Tibial nerve (tissue), 4 donors: ENCODE results near the gene HEATR5B. TPM values are rescaled to one million over a fixed set of nuclear protein-coding genes. Genes with fewer than 3 reads are reported as not detected.
"Not testable (repeated sequence)": the region's sequence is repeated elsewhere in the genome, so short reads cannot be mapped to it uniquely, and the experiment has no call there.

ENCODE experiments used
- DNase-seq, 2 donors: peaks; one replicate each; pipeline ENCODE4 v3.0.0-alpha.2; 2019; ENCODE audit warnings: low spot score in 2 of 2
- H3K27ac ChIP-seq, 4 donors: fragments of 200-600 bp; sonication (generic) in 3 of 4; one replicate each; pipeline ENCODE4 v1.5.1; 2017 to 2019; ENCODE audit warnings: mild to moderate bottlenecking in 1 of 4
- H3K27me3 ChIP-seq, 2 donors: fragments of 200-600 bp; sonication (generic) in 1 of 2; one replicate each; pipeline versions ENCODE4 v1.5.1 to v1.6.0; 2017 to 2019
- H3K36me3 ChIP-seq, 3 donors: fragments of 200-600 bp; sonication (generic); one replicate each; pipeline ENCODE4 v1.5.1; 2018 to 2019
- H3K4me1 ChIP-seq, 4 donors: fragments of 200-600 bp; sonication (generic) in 3 of 4; one replicate each; pipeline ENCODE4 v1.5.1; 2017 to 2019
- H3K4me3 ChIP-seq, 4 donors: fragments of 200-600 bp; sonication (generic) in 3 of 4; one replicate each; pipeline ENCODE4 v1.5.1; 2017 to 2019; ENCODE audit warnings: mild to moderate bottlenecking in 1 of 4, moderate library complexity in 1 of 4
- H3K9me3 ChIP-seq, 4 donors: fragments of 200-600 bp; sonication (generic) in 3 of 4; one replicate each; pipeline ENCODE4 v1.5.1; 2017 to 2019
- CTCF ChIP-seq, 5 experiments: fragments of 200-600 bp in 3 of 5; fragments of 450-650 bp in 2 of 5; sonication (generic) in 3 of 5; IDR thresholded peaks; one replicate each; pipeline ENCODE4 v1.5.1; 2016 to 2019; ENCODE audit warnings: antibody characterized with exemption in 5 of 5, mild to moderate bottlenecking in 3 of 5, moderate library complexity in 2 of 5
- EP300 ChIP-seq, 2 donors: sonication (generic); formaldehyde crosslinking; IDR thresholded peaks; one replicate each; pipeline ENCODE4 v1.6.1; 2017; ENCODE audit warnings: antibody characterized with exemption in 2 of 2, mild to moderate bottlenecking in 1 of 2
- POLR2A ChIP-seq, 2 donors: fragments of 450-650 bp; IDR thresholded peaks; one replicate each; pipeline ENCODE4 v1.6.1; 2017; ENCODE audit warnings: antibody characterized with exemption in 2 of 2, mild to moderate bottlenecking in 2 of 2, moderate library complexity in 2 of 2
- WGBS, 2 donors: methylation state at CpG; one replicate each; pipeline ENCODE4 v1.1.5; 2018; 5-methylcytosine and 5-hydroxymethylcytosine counted together
- total RNA-seq, 4 donors: library from RNA; depleted of rRNA; stranded (reverse); fragments of >200 nt; gene quantifications; one replicate each; pipeline ENCODE4 v1.1.0, GENCODE V29; 2016

The HEATR5B gene
- total RNA-seq, 4 donors from 2014 or later: 26.7 to 45.8 (median 35.9) TPM

GRCh38 chr2:37005118-37005868, 78.9 kb downstream of the HEATR5B start:
- Histone ChIP-seq H3K27ac (no peak overlapping the region), H3K9me3 (no peaks in the 10 kb centered on the region), H3K4me3 (no peak overlapping the region), H3K36me3 (peaks cover 0 to 91% (median 20%) of the 10 kb centered on the region in 3 donors), H3K4me1 (no peaks in the 10 kb centered on the region), H3K27me3 (no peaks in the 10 kb centered on the region)
- no peak for DNase-seq
- 55 to 59% methylated on average over 8 of the region's 8 CpGs for WGBS, 2 donors
- TF ChIP-seq POLR2A (IDR thresholded peaks at IDR 0.05) (no peak), EP300 (IDR thresholded peaks at IDR 0.05) (no peak), CTCF (IDR thresholded peaks at IDR 0.05) (peak in 2 of 5 experiments; percentile 18 to 30)

- H3K36me3 ChIP-seq: peaks cover 0 to 97% (median 5%) of the 10 kb centered on the region in 3 donors
- no peak for DNase-seq
- WGBS, 2 donors: 80 to 85% methylated on average over 2 of the region's 2 CpGs
Measured at GRCh38 chr2:37000988-37001556, 83.1 kb downstream of the HEATR5B start.

GRCh38 chr2:37000318-37000717, 83.9 kb downstream of the HEATR5B start:
- Histone ChIP-seq H3K4me1 (no peaks in the 10 kb centered on the region), H3K36me3 (peaks cover 0 to 95% (median 5%) of the 10 kb centered on the region in 3 donors), H3K27me3 (no peaks in the 10 kb centered on the region), H3K27ac (no peak overlapping the region), H3K9me3 (no peaks in the 10 kb centered on the region), H3K4me3 (no peak overlapping the region)
- no peak for DNase-seq
- TF ChIP-seq EP300 (IDR thresholded peaks at IDR 0.05) (no peak), POLR2A (IDR thresholded peaks at IDR 0.05) (no peak), CTCF (IDR thresholded peaks at IDR 0.05) (no peak)
- 91 to 93% methylated on average over 6 of the region's 6 CpGs for WGBS, 2 donors

More at GRCh38 chr2:37000988-37001556, 83.1 kb downstream of the HEATR5B start:
- Histone ChIP-seq H3K4me3 (no peak overlapping the region), H3K27ac (no peak overlapping the region), H3K4me1 (no peaks in the 10 kb centered on the region), H3K9me3 (no peaks in the 10 kb centered on the region), H3K27me3 (no peaks in the 10 kb centered on the region)
- no peak for TF ChIP-seq POLR2A (IDR thresholded peaks at IDR 0.05)
- no peak for TF ChIP-seq CTCF (IDR thresholded peaks at IDR 0.05)
- TF ChIP-seq EP300 (IDR thresholded peaks at IDR 0.05): no peak

- not testable (repeated sequence) for DNase-seq
- H3K36me3 ChIP-seq: peaks cover 0 to 86% (median 5%) of the 10 kb centered on the region in 3 donors
- 97 to 98% methylated on average over 9 of the region's 9 CpGs for WGBS, 2 donors
Measured at GRCh38 chr2:36999416-36999815, 84.8 kb downstream of the HEATR5B start.

GRCh38 chr2:36993841-36994620, 90.1 kb downstream of the HEATR5B start:
- H3K36me3 ChIP-seq: peaks cover 0 to 85% (median 8%) of the 10 kb centered on the region in 3 donors
- 84 to 85% methylated on average over 6 of the region's 6 CpGs for WGBS, 2 donors

More at GRCh38 chr2:36999416-36999815, 84.8 kb downstream of the HEATR5B start:
- not testable (repeated sequence) for H3K9me3 ChIP-seq, H3K4me1 ChIP-seq, H3K27me3 ChIP-seq, H3K4me3 ChIP-seq, H3K27ac ChIP-seq

More at GRCh38 chr2:36993841-36994620, 90.1 kb downstream of the HEATR5B start:
- Histone ChIP-seq H3K4me1 (no peaks in the 10 kb centered on the region), H3K27me3 (no peaks in the 10 kb centered on the region), H3K27ac (no peak overlapping the region), H3K9me3 (no peaks in the 10 kb centered on the region), H3K4me3 (no peak overlapping the region)
- DNase-seq: no peak
- TF ChIP-seq CTCF (IDR thresholded peaks at IDR 0.05) (no peak), EP300 (IDR thresholded peaks at IDR 0.05) (no peak), POLR2A (IDR thresholded peaks at IDR 0.05) (no peak)
